GM13976 (cell line): ENCODE results near the gene HIGD1A.

Source experiments
- DNase-seq: peaks from one replicate; pipeline ENCODE4 v3.0.0; 2012; ENCODE audit warnings: low spot score
- CTCF ChIP-seq: IDR thresholded peaks from 2 replicates; pipeline ENCODE4 v1.5.1; 2012; ENCODE audit warnings: borderline replicate concordance, mild to moderate bottlenecking; ENCODE audit not compliant: insufficient read depth; ENCODE audit errors: extremely low read depth, missing control alignments, control extremely low read depth
- in situ Hi-C: fragments of 300-500 bp; cut with MboI; formaldehyde crosslinking; loops from one replicate; pipeline ENCODE4 v1.12.0; 2022; ENCODE audit warnings: low sequenced_read_pairs, mixed read lengths, inconsistent platforms; ENCODE audit not compliant: unreplicated experiment

The HIGD1A gene

DNA sequence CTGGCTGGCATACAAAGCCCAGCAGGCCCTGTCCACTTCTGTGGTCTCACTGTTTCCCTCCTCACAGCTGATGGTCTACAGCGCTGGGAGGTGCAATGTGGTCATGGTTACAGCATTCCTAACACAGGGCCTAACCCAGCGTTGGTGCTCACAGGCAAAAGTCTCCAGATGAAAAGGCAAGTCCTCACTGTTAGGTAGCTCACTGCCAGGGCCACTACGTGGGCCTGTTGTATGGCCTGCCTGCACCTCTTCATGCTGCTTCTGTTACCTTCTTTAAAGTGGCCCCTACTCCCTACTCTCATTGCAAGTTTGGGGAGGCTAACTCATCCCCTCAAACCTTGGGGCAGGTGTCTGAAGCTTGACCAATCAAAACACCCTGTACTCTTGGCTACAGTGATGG is 62.5 kb downstream of the HIGD1A start:
- no peak for DNase-seq
- in situ Hi-C loops = no loop called here
- TF ChIP-seq CTCF = no peak

GRCh38 chr3:42739401-42740158 is 64.7 kb downstream of the HIGD1A start:
- no peak for DNase-seq
- in situ Hi-C loops = no loop called here
- TF ChIP-seq CTCF = no peak

- TF ChIP-seq CTCF = no peak
- no peak for DNase-seq
- in situ Hi-C loops = no loop called here
Measured at GRCh38 chr3:42736531-42736930, 67.8 kb downstream of the HIGD1A start.

GRCh38 chr3:42736081-42736480 is 68.2 kb downstream of the HIGD1A start:
- in situ Hi-C loops = no loop called here
- no peak for TF ChIP-seq CTCF
- no peak for DNase-seq

DNA sequence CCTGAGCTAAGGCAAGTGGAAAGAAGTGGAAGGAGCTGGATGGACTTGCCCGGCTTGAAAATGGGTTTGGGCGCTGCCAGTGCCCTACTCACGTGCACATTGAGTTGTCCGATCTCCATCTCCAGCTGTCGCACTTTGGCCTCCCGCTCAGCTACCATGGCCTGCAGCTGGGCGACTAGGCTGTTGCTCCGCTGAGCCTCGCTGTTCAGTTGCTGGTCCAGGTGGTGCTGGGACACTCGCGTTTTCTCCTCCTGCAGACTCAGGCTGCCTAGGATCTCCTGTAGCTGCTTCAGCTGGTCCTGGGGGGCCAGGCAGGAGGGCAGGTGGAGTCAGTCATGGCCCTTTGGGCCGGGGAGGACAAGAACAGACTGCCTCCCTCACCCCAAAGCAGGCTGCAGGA is 68.7 kb downstream of the HIGD1A start:
- no peak for TF ChIP-seq CTCF
- in situ Hi-C loops = no loop called here
- no peak for DNase-seq

DNA sequence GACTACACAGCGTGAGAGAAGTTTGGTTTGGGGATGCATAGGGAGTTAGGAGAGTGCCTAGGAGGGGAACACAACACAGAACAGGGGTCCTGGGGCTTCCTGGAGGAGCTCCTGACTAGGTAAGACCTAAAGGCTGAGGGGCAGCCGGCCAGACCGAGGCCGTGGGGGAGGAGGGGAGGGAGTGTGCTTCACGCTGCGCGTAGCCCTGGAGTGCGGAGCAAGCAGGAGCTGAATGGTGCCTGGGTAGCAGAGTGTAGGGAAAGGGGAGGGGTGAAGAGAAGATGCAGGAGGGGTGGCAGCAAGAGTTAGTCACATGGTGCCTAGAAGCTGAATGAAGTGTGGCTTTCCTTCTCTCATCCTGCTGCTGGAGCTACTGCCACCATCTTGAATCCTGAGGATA is 69.3 kb downstream of the HIGD1A start:
- DNase-seq = no peak
- in situ Hi-C loops = no loop called here
- no peak for TF ChIP-seq CTCF
